PC-9 (cell line): ENCODE results near the gene FGF23. TPM values are rescaled to one million over a fixed set of nuclear protein-coding genes. Genes with fewer than 3 reads are reported as not detected.

Experiments
- BruUV-seq: library from RNA; stranded (reverse); fragments of 400-500 nt; replicated peaks from 2 replicates; lab custom pipeline; 2021; lab: Mats Ljungman, UMichigan
- CTCF ChIA-PET: fragments of 300-600 bp; sonication (Branson Sonifier 250); formaldehyde crosslinking; loops from one replicate; lab custom pipeline; 2022; ENCODE audit warnings: antibody characterized with exemption; lab: Charles Lee
- POLR2A ChIA-PET: fragments of 300-600 bp; sonication (Branson Sonifier 250); formaldehyde crosslinking; loops from one replicate; lab custom pipeline; 2022; ENCODE audit warnings: antibody characterized with exemption; ENCODE audit not compliant: unreplicated experiment; lab: Charles Lee
- DNase-seq, 2 experiments: peaks; one replicate each; pipeline versions ENCODE4 v3.0.0 to v3.0.0-alpha.2; 2015 to 2022; ENCODE audit warnings: mixed read lengths in 1 of 2
- H2AFZ ChIP-seq: fragments of 200-600 bp; sonication (generic); 2 replicates; pipeline ENCODE4 v1.8.1; 2017; ENCODE audit warnings: antibody characterized with exemption
- H3F3A ChIP-seq: fragments of 200-600 bp; sonication (generic); 2 replicates; pipeline ENCODE4 v1.8.1; 2017; ENCODE audit warnings: antibody characterized with exemption, mild to moderate bottlenecking, low read depth; ENCODE audit not compliant: insufficient read depth
- H3K27ac ChIP-seq: fragments of 200-600 bp; sonication (generic); 2 replicates; pipeline ENCODE4 v1.6.1; 2016; ENCODE audit warnings: mixed run types
- H3K27me3 ChIP-seq: fragments of 200-600 bp; sonication (generic); 2 replicates; pipeline ENCODE4 v1.6.1; 2016; ENCODE audit warnings: low read depth, mixed run types; ENCODE audit not compliant: insufficient read depth
- H3K36me3 ChIP-seq: fragments of 200-600 bp; sonication (generic); 2 replicates; pipeline ENCODE4 v1.6.1; 2016; ENCODE audit warnings: low read depth, mixed run types
- H3K4me1 ChIP-seq: fragments of 200-600 bp; sonication (generic); replicated peaks from 2 replicates; pipeline ENCODE4 v1.6.1; 2016; ENCODE audit warnings: mixed run types; ENCODE audit not compliant: insufficient read depth
- H3K4me2 ChIP-seq: fragments of 200-600 bp; sonication (generic); 2 replicates; pipeline ENCODE4 v1.6.1; 2017; ENCODE audit warnings: mixed run types
- H3K4me3 ChIP-seq: fragments of 200-600 bp; sonication (generic); 2 replicates; pipeline ENCODE4 v1.6.1; 2016; ENCODE audit warnings: mixed run types
- H3K79me2 ChIP-seq: fragments of 200-600 bp; sonication (generic); 2 replicates; pipeline ENCODE4 v1.6.1; 2017; ENCODE audit warnings: low read depth, mixed run types
- H3K9me2 ChIP-seq: fragments of 200-600 bp; sonication (generic); 2 replicates; pipeline ENCODE4 v1.8.1; 2017; ENCODE audit warnings: mild to moderate bottlenecking; ENCODE audit not compliant: insufficient read depth
- H3K9me3 ChIP-seq: fragments of 200-600 bp; sonication (generic); 2 replicates; pipeline ENCODE4 v1.8.1; 2016; ENCODE audit warnings: low read depth; ENCODE audit not compliant: insufficient read depth
- H4K20me1 ChIP-seq: fragments of 200-600 bp; sonication (generic); 2 replicates; pipeline ENCODE4 v1.8.1; 2017; ENCODE audit not compliant: insufficient read depth
- CTCF ChIP-seq: fragments of 200-600 bp; sonication (generic); conservative IDR thresholded peaks from 2 replicates; pipeline ENCODE4 v1.6.1; 2017; ENCODE audit warnings: mixed run types, antibody characterized with exemption, mild to moderate bottlenecking, moderate library complexity
- EZH2 ChIP-seq: fragments of 200-600 bp; sonication (generic); IDR thresholded peaks from 2 replicates; pipeline ENCODE4 v1.8.0; 2017; ENCODE audit warnings: antibody characterized with exemption, low read depth
- intact Hi-C: fragments of 100-400 bp; cut with micrococcal nuclease; formaldehyde crosslinking; loops from one replicate; pipeline ENCODE4 v1.10.0; 2022; ENCODE audit not compliant: unreplicated experiment
- total RNA-seq: library from RNA; stranded (reverse); gene quantifications from 2 replicates; pipeline ENCODE4 v1.2.3, GENCODE V29; 2021

FGF23 gene
- total RNA-seq, 1 experiment from 2014 or later = not detected

- no peak overlapping the region for H3K4me2 ChIP-seq
- intact Hi-C loops = no loop called here
- no peak for DNase-seq
- H4K20me1 ChIP-seq = 0 out of 2 replicates have a peak, but pooled peaks cover 8% of the 10 kb centered on the region
- no peaks in the 10 kb centered on the region; the same call in 1 of the 2 replicates for H3K9me3 ChIP-seq
- no peak overlapping the region for H2AFZ ChIP-seq
- POLR2A ChIA-PET = no interaction called here
- no peak overlapping the region for H3K27ac ChIP-seq
- H3K27me3 ChIP-seq = peaks cover 90% of the 10 kb centered on the region
- H3K4me3 ChIP-seq = no peak overlapping the region
- CTCF ChIA-PET = no interaction called here
- TF ChIP-seq EZH2 (no peak), CTCF (no peak)
- H3K79me2 ChIP-seq = no peaks in the 10 kb centered on the region
- no TSS peak for BruUV-seq
- no peaks in the 10 kb centered on the region for H3K36me3 ChIP-seq
- H3K4me1 ChIP-seq = no peaks in the 10 kb centered on the region
- H3K9me2 ChIP-seq = no peaks in the 10 kb centered on the region
- H3F3A ChIP-seq = no peaks in the 10 kb centered on the region
Measured at GRCh38 chr12:4401117-4401516, 21.6 kb upstream of the FGF23 start.

GRCh38 chr12:4395818-4396217, 16.3 kb upstream of the FGF23 start:
- no TSS peak for BruUV-seq

GRCh38 chr12:4393211-4393610, 13.7 kb upstream of the FGF23 start:
- Histone ChIP-seq H3F3A (no peaks in the 10 kb centered on the region), H2AFZ (no peak overlapping the region), H3K9me3 (no peaks in the 10 kb centered on the region), H3K4me1 (no peaks in the 10 kb centered on the region), H3K4me3 (no peak overlapping the region), H3K27ac (no peak overlapping the region), H4K20me1 (0 out of 2 replicates have a peak, but pooled peaks cover 3% of the 10 kb centered on the region), H3K36me3 (no peaks in the 10 kb centered on the region), H3K9me2 (no peaks in the 10 kb centered on the region), H3K79me2 (no peaks in the 10 kb centered on the region), H3K27me3 (peaks cover 90% of the 10 kb centered on the region), H3K4me2 (no peak overlapping the region)
- ChIA-PET CTCF (no interaction called here), POLR2A (no interaction called here)
- DNase-seq = no peak
- intact Hi-C loops = no loop called here
- TF ChIP-seq EZH2 = no peak
- TF ChIP-seq CTCF = no peak
- BruUV-seq = no TSS peak

More at GRCh38 chr12:4395818-4396217, 16.3 kb upstream of the FGF23 start:
- Histone ChIP-seq H3K79me2 (no peaks in the 10 kb centered on the region), H3K9me2 (no peaks in the 10 kb centered on the region), H3K27ac (no peak overlapping the region), H2AFZ (no peak overlapping the region), H3F3A (no peaks in the 10 kb centered on the region), H3K4me1 (no peaks in the 10 kb centered on the region), H3K9me3 (no peaks in the 10 kb centered on the region), H4K20me1 (0 out of 2 replicates have a peak, but pooled peaks cover 10% of the 10 kb centered on the region), H3K36me3 (no peaks in the 10 kb centered on the region), H3K4me3 (no peak overlapping the region), H3K27me3 (peaks cover 89% of the 10 kb centered on the region), H3K4me2 (no peak overlapping the region)
- no peak for DNase-seq
- ChIA-PET CTCF (no interaction called here), POLR2A (no interaction called here)
- intact Hi-C loops = no loop called here
- TF ChIP-seq CTCF = no peak
- TF ChIP-seq EZH2 = no peak
